ENCODE measurements around the gene ERV3-1. TPM values are rescaled to one million over a fixed set of nuclear protein-coding genes. Genes with fewer than 3 reads are reported as not detected.
"Not testable (repeated sequence)": the region's sequence is repeated elsewhere in the genome, so short reads cannot be mapped to it uniquely, and the experiment has no call there.

Gene ERV3-1
- total RNA-seq, 1 donor from 2014 or later = 2.3 TPM

DNA sequence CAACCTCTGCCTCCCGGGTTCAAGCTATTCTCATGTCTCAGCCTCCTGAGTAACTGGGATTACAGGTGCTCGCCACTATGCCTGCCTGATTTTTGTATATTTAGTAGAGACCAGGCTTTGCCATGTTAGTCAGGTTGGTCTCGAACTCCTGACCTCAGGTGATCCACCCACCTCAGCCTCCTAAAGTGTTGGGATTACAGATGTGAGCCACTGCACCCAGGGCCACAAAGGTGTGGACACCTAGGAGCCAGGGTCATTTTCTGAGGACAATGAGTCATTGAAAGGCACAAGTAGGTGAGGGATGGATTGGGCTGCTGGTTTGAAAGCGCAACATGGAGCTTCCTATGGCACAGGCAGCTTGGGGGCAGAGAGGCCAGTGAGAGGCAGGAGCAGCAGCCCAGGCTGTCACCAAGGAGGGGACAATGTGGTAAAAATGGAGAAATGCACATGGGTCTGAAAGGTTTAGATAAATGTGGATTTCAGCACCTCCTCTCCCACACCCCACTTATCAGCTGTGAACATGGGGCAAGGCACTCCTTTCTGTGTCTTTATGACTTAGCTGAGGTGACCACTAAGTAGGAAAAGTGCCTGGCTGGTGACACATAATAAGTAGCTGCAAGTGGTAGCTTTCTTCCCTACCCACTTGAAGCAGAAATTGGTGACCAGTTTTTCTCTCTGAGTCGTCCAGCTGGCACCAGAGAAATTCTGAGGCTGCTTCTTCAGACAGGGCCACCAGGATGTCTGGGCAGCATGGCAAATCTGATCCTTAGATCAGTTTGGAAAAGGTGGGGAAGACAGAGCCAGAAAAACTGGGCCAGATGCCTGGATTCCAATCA lies 61.6 kb downstream of the ERV3-1 start:
- DNase-seq (ENCODE audit: low read depth in 2 of 2) = not testable (repeated sequence)

Other genes starting within 250 kb of the ERV3-1 start
- gene ZNF138, start 212.3 kb downstream of the ERV3-1 start, total RNA-seq = 2.1 and 3.2 TPM in 2 replicates
- gene ZNF273, start 103.4 kb downstream of the ERV3-1 start, total RNA-seq = 4.2 and 7.1 TPM in 2 replicates
- 1.2 and 2.4 TPM in 2 replicates for gene ZNF117, start 15.7 kb downstream of the ERV3-1 start, total RNA-seq